ENCODE measurements around the gene LHX6.
A peak's percentile ranks its signal among the peaks of the same experiment; 100 is the strongest.

The LHX6 gene

DNA sequence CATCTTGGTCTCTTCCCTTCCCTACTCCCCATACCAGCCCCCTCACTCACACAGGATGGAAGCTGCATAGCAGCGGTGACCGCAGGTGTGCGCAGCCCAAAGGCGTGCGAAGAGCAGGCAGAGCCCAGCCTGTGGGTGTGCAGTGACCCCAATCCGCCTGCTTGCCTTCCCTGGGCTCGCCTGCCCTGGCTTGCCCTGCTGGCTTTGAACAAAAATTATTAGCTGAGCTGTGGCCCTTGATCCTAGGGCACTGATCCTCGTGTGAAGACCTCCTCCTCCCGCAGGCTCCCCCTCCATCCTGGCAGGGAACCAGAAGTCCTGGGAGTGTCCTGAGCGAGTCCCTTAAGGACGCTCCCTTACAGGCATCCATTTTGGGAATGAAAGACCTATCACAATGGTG lies 37.2 kb downstream of the LHX6 start:
- DNase-seq (ENCODE audit: low read depth), result no peak

DNA sequence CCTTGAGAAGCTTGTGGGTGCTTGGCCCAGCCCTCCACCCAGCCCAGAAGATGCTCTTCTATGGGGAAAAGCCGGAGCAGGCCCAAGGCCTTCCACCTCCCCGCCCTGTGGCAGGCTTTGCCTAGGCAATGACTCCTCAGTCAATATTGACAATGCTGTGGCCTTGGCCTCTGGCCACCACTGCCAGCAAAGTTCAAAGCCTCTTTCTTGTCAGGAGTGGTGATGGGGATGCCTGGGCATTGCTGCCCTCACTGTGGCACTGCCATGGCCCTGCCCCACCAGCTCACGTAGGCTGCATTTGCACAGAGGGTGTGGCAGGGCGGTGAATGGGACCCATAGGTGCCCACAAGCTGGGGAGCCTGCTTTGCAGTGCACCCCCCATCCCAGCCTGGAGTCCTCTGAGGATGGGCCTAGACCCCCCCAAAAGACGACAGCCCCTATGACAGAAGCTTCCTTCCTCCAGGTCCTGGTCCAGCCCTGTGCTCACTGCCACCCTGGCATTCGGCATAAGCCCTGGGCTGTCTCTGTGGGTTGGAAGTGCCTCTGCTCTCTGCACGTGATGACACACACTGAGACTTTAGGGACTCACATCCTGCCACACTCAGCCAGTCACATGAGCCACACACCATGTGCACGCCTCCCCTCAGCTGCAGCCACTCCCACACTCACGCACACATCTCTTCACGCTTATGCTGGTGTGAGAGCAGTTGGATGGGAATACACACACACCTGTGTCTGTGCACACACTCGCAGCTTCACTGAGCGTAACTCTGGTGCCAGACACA lies 38.0 kb downstream of the LHX6 start:
- DNase-seq (ENCODE audit: low read depth), result no peak

DNA sequence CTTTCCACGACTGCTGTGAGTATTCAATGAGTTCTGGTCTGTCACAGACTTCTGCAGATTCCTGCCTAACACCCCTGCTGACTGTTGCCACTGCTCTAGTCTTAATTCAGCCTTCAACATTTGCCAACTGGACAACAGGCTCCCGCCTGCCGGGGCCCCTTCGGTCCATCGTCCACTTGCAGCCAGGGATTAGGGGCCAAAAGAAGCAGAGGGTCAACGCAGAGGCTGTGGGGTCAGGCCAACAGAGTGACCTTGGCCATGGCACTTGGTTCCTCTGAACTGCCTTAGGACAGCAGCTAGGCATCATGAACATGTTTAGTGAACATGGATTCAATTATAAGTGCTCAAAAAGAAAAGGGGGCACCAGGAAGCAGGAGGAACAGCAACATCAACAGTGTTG lies 40.4 kb downstream of the LHX6 start:
- DNase-seq (ENCODE audit: low read depth), result no peak

DNA sequence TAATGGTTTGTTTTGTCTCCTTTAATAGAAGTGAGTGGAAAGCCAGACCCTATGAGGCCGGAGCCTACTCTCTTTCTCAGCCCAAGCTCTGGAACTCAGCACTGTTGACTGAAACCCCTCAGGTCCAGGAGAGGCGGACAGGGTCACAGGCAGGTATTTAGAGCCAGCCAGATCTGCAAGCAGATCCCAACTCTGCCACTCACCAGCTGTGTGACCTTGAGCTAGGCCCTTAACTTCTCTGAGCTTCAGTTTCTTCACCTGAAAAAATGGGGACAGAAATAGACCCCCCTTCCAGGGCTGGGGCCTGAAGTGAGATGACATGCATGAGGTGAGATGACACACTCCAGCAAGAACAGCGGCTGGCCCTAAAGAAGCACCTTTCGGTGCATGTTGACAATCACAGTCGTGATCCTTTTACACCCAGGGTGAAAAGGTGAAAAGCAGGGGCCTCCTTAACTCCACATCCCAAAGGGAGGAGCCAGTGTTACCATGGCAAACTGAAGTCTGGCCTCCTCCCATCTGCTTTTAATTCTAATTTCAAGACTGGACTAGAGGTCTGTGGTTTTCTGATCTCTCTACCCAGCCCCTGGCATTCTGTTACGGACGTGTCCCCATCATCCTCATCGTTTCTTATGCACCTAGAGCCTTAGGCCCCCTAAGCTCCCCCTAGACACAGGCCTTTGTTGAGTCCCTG lies 41.8 kb downstream of the LHX6 start:
- no peak for DNase-seq (ENCODE audit: low read depth)

DNA sequence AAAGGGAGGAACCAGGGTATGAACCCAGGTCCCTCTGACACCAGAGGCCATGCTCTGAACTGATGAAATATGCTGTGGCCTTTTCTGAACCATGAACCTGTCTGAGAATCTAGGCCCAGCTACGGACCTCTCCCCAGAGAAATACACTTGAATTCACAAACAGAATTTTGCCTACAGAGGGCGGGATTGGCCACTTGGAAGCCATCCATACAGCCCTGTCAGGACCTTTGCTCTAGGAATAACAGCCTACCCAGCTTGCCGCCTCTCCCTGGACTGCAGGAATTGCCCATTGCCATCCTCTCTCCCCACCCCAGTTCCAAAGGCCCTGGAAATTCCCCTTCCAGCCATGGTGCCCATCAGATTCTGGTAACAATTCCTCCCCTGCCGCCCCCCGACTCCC lies 42.5 kb downstream of the LHX6 start:
- no peak for DNase-seq (ENCODE audit: low read depth)

DNA sequence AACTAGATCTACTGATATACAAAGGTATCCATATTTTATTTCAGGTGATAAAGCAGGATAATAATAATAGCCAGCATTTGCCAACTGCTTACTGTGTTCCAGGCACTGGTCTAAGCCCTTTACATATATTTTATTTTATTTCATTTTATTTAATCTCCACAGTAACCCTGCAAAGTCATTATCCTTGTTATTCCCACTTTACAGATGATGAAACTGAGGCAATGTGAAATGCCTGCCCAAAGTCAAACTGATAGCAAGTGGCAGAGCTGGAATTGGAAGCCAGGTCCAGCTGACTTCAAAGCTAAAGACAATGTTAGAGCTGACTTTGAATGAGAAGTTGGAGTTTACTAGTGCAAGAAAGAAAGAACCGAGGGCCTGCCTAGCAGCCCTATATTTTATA lies 44.2 kb downstream of the LHX6 start:
- no peak for DNase-seq (ENCODE audit: low read depth)

DNA sequence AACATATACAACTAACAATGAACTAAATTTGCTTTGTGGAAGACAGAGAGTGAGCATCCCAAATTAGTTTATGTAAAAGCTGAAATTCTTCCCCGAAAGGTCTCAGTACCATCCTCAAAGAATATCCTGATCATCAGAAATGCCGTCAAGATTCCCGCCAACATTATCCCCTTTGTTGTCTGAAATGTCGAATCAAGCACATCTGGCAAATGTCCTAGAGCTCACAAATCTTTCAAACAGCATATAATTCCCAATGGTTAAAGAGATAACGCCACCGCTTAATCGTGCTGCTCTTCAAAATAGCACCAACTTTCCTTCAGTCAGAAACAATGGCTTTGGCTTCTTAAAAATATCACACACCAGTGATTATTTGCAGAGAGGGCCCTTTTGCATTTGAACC lies 45.3 kb downstream of the LHX6 start:
- no peak for DNase-seq (ENCODE audit: low read depth)

DNA sequence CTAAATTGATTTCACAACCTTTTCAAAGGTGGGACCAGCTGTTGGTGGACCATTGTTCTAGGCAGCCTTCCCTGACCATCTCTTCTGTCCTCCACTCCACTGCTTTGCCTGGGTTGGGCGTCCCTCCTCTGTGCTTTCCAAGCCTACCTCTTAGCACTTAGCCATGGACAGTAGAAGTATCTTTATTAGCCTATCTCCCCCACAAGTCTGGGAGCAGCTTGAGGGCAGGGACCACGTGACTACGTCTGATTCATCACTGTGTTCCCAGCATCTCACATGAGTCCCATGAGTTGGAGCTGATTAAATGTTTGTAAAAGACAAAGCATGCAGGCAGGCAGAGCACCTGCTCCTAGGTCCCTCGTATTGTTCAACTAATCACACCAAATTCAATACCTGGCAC lies 48.1 kb downstream of the LHX6 start:
- DNase-seq (ENCODE audit: low read depth), result no peak

DNA sequence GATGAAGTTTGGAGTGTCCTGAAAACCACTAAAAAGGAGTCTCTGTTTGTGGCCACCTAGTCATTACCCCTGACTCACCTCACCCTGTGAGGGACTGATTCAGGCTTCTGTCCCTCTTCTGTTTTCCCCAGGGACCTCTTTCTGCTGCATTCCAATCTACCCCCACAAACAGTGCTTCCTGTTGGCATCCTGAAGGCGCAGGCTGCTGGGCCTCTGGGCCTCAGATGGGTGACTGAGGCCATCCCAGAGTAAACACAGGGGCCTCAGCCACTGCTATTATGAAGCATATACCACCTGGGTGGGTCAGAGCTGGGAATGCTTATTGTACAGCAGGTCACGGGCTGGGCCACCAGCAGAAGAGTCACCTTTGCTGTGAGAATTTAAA lies 49.1 kb downstream of the LHX6 start:
- DNase-seq (ENCODE audit: low read depth), result no peak

DNA sequence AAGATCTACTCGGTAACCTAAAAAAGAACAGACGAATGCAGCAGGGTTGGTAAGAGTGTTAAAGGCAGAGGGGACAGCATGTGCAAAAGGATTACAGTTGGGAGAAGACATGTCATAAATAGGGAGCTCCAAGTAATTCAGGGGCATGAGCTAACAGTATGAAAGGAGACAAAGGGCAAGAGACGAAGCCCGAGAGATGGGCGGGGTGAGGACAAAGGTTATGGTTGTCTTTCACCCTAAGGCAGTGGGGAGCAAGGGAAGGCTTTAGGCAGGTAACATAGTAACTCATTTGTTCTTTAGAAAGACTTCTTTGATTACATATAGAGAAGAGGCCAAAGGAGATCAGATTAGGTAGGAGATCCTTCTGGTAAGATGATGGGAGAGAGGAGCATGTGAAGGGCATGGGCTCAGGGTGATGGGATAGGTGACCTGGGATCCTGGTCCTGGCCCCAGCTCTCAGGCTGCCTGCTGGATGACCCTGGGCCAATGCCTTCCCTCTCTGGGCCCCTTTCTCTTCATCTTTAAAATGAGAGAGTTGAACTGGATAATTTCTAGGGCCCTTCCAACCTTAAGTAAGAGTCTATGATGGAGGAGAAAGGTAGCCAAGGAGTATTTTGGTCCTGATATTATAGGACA lies 49.6 kb downstream of the LHX6 start:
- no peak for DNase-seq (ENCODE audit: low read depth)

DNA sequence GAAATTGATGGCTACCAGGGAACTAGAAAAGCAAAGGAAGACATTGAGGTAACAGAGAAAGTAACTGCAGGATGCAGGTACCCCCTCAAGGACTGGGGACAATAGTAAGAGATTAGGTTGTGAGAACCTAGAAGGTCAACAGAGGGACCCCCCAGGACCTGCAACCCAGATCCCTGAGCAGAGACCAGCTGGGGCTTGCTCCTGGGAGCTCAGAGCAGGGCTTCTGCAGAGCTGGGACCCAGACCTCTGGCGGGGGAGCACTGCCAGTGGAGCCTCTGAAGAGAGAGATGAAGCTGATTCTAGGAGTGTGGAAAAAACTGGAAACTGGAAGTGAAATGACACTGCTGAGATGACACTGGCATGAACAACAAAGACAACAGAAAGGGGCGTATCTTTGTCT lies 51.8 kb downstream of the LHX6 start:
- DNase-seq (ENCODE audit: low read depth), result no peak

DNA sequence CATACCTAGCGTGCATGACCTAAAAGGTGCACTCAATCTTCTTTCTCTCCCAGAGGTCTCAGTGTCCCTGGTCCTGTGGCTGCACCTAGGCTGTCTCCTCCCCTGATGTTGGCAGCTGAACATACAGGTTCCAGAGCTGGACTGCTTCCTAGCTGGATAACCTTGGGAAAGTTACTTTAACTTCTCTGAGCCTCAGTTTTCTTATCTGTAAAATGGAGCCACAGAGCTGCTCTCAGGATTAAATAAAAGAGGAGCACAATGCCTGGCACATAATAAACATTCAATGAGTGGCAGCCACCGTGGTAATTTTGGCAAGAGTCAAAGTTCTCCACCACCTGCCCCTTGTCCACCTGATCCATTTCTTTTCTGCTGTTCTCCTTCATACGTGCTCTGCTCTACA lies 55.1 kb downstream of the LHX6 start:
- no peak for DNase-seq (ENCODE audit: low read depth)

DNA sequence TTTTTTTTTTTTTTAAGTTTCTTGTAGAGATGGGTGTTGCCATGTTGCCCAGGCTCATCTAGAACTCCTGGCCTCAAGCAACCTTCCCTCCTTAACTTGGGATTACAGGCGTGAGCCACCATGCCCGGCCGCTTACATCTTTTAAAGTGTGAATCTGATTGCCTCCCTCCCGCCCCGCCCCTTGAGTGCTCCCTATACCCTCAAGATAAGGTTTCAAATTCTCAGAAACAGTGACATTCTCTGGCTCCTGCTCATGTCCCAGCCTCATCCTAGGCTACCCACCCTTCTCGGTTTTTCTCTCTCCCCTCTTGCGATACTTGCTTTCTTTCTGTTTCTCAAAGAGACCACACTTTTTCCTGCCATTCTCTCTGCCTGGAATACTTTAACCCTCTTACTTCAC lies 56.6 kb downstream of the LHX6 start:
- no peak for DNase-seq (ENCODE audit: low read depth)

DNA sequence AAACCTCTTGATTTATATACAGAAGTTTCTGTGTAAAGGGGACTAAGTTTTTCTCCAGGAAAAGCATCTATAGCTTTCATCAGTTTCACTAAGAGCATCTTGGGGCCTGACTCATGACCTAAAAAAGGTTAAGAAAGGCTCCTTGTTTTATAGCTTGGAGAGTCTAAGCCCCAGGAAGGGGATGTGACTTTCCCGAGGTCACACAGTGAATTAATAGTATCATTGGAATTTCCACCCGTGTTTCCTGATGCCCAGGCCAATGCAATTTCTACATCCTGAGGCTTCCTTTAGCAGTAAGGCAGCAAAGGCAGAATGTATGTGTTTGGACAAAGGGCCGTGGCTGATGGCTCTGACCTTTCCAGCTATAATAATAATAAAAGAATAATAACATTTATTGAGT lies 60.4 kb downstream of the LHX6 start:
- DNase-seq (ENCODE audit: low read depth), result no peak

DNA sequence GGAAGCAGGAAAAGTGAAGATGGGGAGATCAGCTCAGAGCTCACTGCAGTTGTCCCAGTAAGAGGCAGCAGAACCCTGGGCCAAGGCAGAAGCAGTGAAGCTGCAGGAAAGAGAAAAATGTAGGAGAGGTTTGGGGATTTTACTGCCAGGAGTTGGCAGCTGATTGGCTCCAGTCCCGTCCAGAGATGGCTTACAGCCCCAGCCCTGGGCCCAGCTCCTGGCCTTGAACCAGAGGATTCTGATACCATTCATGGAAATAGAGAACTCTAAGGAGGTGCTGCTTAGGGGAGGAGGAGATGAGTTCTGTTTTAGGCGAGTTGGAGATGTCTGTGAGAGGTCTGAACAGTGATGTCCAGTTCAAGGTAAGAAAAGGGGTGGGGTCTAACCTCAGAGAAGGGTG lies 64.5 kb downstream of the LHX6 start:
- no peak for DNase-seq (ENCODE audit: low read depth)

DNA sequence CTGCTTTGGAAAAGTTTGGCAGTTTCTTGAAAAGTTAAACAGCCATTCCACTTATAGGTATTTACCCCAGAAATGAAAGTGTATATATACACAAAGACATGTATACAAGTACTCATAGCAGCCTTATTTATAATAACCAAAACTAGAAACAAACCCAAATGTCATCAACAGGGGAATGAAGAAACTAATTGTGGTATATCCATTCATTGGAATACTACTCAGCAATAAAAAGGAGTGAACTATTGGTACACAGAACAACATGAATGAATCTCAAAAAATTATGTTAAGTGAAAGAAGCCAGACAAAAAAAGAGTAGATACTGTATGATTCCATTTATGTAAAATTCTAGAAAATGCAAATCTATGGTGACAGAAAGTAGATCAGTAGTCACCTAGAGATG lies 66.3 kb downstream of the LHX6 start:
- no peak for DNase-seq (ENCODE audit: low read depth)

DNA sequence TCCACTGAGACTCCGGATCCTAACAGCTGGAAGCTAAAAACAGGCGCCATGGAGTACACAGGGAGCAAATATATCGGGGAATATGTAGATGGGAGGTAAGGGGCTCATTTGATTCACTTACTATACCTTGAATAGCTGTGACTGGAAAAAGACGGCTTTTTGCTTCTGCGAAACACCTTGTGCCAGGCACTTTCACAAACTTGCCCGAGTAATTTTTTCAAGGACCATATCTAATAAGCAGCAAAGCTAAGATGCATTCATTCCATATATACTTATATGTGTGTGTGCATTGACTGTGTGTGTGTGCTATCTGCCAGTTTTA lies 68.9 kb downstream of the LHX6 start:
- no peak for DNase-seq (ENCODE audit: low read depth)

DNA sequence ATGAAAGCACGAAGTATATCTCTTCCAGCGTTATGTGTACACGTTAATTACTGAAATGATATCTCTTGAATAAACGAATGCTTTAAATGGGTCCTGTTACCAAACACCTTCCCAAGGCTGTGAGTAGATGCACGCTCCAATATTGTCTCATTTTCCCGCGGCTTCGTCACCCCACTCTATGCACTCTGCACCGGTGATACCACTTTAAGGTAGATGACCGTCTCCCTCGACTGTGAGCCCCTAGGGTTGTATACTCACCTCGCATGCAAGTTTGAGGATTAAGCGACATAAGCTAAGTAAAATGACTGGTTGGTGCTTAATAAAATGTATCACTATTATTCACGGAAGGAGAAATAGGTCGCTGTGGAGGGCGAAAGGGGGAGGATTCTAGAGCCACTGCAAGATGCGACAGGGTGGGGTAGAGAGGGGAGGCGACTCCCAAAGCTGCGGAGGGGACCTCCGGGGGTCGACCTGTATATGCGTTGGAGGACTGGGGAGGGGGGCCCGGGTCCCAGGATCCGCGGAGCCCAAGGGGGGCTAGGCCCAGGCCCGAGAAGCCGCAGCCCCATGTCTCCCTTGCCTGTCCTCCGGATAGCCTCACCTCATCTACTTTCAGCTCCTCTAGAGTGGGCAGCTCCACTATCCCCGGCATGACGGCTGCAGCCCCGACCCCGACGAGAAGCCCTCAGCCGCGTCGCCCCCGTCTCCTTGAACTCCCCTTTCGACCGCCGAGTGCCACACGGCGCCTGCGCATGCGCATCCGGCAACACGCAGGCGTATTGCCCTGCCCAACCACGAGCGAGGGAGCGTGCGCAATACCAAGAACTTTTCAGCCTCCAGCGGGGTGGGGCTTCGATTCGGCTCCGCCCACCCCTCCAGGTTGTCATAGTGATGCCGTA lies 69.5 kb downstream of the LHX6 start, which contains the start of the genes MORN5 and NDUFA8:
TSS of gene MORN5 (plus strand) at position 883 of the 899 bp plus-strand sequence. CDS start 65 bp downstream, outside the sequence.
TSS of gene NDUFA8 (minus strand) at position 754 of the 899 bp plus-strand sequence. CDS start at position 652, 102 bp downstream.
- DNase-seq (ENCODE audit: low read depth), result peak; percentile 93

DNA sequence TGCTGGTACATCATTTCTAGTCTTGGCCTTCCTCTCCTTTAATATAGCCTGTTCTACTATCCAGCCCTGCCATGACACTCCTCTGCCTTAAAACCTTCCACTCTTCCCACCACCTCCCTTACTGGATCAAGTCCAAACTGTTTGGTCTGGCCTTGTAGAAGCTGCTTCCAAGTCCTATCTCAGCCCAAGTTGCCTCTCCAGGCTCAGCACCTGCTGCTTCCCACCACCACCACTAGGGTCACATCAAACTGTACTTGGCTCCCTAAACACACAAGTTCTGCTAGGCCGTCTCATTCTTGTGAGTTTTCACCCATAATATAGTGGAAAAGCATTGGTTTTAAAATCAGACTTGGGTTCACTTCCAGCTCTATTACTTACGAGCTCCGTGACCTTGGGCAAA lies 70.6 kb downstream of the LHX6 start:
- DNase-seq (ENCODE audit: low read depth), result no peak

DNA sequence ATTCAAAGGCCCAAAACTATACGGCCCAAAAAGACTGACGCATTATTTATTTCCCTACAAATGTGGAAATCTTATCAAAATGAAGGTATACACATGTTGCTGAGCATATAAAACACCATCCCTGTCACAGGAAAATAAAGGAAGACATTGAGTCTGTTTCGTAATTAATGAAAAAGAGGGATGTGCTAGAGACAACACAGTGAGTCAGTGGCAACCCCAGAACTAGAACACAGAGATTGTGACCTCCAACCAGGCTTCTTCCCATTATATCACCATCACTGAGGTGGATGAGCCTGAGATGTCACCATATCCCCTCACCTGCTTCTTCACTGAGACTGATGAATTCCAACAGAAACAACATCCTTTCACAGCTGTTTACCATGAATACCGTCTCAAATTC lies 73.0 kb downstream of the LHX6 start:
- DNase-seq (ENCODE audit: low read depth), result no peak

Measured in activated T-helper 9 cell treated with anti-CD3 and anti-CD28 coated beads, Interleukin-2, amount 50 U/mL, for 16 hours (primary cell).